GM21737 (cell line): Measurements from ENCODE around the gene CCR3.

Experiments used
- ATAC-seq: cut with Tn5 transposase; IDR thresholded peaks from one replicate; pipeline ENCODE4 v1.9.1; 2021; ENCODE audit warnings: mild to moderate bottlenecking, moderate library complexity; ENCODE audit not compliant: unreplicated experiment

The CCR3 gene

DNA sequence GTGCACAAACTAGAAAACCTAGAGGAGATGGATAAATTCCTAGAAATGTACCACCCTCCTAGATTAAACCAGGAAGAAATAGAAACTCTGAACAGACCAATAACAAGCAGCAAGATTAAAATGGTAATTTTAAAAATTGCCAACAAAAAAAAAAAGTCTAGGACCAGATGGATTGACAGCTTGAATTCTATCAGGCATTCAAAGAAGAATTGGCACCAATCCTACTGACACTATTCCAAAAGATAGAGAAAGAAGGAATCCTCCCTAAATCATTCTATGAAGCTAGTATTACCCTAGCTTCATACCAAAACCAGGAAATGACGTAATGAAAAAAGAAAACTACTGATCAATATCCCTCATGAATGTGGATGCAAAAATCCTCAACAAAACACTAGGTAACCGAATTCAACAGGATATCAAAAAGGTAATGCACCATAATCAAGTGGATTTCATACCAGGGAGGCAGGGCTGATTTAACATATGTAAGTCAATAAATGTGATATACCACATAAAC is 24.0 kb upstream of the CCR3 start:
- no peak for ATAC-seq

DNA sequence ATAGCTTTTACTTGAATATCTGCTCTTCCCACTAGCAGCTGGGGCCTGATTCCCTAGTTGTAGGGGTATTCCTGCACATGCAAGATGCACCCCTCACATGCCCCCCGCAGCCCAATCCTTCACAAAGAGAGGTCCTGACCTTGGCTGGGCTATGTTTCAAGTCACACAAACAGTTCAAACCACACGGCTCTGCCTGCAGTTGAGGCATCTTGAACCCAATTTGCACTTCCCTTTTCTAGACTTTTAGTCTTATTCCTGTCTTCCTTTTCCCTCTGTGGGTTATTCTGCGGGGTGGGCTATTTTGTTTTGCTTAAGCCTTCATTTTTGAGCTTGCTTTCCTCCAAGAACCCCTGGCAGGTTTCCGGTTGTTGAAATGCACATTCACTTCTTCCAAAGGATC is 20.9 kb upstream of the CCR3 start:
- no peak for ATAC-seq

DNA sequence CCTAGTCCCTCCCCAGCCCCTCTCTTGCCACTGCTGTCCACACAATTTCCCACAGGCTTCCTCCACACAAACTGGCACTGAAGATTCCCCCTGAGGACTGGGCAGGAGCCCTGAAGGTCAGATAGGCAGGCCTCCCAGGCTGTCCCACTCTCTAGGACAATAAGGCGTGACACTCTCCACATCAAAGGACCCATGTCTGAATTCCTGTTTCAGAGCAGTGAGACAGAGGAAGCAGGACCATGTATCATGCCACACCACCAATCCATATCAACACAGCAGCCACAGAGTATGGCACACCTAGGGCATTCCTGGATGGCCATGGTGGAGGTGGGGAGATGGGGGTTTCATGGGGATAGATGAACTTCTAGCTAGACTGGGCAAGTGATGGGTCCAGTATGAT is 20.3 kb upstream of the CCR3 start:
- no peak for ATAC-seq

DNA sequence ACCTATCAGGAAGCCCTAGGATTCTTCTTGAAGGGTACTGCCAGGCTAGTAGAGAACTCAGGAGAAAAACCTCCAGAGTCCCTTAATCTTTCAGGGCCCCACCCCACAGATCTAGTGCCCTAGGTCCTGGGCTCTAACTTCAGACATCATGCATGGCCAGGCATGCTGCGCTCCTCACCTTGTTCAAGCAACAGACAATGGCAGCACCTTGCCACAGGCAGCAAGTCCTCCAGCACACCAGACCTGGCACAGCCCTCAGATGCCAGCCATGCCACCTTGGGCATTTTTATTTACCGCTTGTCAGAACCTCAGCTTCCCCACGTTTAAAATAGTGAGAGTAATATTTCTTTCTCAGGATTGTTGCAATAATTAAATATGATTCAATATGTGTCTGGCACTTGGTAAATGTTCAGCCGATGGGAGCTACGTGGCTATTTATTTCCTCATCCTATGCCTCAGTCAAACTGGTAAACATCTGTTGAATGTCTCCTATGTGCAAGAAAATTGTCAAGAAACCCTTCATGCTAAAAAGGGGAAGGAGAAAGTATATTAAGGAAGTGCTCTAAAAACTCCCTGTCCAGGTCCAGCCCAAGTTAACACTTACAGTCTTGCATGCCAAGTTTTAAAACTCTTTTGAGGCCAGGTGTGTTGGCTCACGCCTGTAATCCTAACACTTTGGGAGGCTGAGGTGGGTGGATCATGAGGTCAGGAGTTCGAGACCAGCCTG is 19.7 kb upstream of the CCR3 start:
- no peak for ATAC-seq

DNA sequence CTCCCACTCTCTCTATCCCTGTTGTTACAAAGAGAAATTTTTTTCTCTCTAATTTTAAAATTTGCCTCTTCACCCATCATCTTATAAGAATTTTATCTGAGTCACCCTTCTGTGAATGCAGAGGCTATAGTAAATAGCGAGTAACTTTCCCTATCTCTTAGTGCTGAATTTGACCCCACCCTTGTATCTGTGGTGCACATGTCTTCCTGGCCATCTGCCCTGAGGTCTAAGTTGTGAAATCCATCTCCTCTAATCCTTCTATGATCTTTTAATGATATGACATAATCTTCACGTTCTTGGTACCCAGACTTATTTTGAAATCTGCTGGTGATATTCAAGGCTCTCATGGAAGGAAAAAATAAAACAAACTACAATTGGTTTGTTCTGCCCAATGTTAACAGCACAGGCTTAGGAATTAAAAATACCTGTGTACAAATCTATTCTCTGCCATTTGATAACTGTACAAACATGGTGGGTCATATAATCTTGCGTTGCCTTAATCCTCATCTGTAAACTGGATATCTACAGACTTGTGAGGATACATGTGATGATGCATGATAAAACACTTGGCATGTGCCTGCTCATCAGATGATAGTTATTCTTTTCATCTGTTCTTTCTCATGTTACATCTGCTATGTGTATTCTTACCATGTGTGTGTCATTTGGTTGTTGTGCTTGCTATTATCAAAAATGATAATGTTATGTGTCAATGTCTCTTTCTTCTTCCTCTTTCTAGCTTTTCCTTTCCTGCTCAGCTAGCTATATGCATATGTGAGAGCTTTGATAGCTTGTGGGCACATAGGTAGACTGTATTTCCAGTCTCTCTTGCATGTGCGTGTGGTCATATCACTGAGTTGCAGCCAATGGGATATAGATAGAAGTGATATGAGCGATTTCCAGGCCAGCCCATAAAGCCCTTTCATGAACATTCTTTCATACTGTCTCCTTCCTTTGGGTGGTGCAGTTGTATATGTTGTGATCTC is 13.7 kb upstream of the CCR3 start:
- ATAC-seq, result no peak

DNA sequence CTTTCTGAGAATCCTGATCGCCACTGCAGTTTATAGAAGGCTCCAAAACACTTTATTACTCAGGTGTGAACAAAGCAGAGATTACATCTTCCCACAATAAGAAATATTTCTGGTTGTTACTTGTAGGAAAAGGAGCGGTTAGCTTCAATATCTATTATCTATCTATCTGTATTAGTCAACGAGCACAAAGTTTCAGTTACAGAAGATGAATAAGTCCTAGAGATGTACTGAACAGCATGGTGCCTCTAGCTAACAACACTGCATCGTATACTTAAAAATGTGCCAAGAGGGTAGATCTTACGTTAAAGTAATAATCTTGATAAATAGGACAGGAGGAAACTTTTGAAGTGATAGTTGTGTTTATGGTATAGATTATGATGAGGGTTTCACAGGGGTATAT is 10.9 kb upstream of the CCR3 start:
- no peak for ATAC-seq

DNA sequence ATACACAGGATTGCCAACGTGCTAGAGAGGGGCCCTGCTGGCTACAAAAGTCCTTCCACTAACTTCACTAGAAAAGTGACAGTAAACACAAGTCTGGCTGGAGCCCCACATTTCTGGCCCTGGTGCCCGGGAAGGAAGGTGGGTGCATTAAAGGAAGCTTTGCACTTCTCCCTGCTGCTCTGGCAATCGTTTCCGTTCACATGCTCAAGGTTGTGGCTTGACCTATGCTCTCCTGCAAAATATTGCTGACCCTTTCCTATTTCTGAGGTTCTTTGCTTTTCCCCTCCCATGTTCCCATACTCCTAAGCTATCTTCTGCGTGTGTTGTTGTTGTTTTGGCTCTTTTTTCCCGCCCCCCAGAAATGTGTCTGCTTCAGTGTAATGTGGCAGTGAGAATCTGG is 9.1 kb upstream of the CCR3 start:
- ATAC-seq, result no peak

DNA sequence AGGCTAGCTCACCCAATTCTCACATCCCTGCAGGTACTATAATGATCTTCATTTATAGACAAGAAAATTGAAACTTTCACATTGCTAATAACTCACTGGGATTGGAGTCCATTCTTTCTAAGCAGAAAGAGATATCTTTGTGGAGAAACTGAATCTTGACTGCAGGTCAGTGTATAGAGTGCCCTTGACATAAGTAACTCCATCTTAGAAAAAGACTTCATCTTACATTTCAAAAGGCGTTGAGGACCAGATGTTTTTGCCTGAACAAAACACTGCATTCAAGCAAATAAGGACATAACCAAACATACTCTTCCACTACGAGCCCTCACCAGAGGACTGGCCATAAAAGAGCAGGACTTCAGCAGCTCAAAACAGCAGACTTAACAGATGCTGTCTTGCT is 6.8 kb upstream of the CCR3 start:
- ATAC-seq, result no peak

DNA sequence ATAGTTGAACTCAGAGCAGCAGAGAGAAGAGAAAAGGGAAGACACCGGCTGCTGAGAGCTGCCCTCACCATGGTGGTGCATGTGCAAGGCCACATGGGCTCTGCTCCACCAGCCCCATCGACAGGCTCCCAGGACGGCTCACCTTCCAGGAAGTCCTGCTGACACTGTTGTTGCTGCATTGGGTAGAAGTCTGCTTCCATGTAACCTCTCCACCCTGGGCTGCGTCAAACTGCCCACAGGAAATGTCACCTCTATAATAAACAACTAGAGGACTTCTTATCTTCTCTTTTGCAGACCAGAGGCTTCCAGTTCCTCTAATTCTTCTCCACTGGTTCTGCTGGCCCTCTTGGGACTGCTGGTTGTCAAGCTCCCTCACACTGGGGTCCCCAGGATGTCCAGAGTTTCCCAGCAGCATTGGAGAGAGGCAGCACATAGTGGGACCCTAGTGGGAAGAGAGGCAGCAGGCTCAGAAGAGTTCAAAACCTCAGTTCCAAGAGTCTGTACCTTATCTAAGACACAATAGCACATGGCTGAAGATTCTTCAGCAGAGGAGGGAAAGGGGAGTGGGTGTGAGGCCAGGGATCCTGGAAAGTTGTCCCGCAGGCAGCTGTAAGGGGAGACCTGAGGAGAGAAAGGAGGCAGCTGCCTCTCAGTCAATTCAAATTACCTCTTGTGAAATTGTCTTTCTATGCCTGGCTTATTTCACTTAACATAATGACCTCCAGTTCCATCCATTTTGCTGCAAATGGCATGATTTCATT is 5.8 kb upstream of the CCR3 start:
- ATAC-seq, result no peak

DNA sequence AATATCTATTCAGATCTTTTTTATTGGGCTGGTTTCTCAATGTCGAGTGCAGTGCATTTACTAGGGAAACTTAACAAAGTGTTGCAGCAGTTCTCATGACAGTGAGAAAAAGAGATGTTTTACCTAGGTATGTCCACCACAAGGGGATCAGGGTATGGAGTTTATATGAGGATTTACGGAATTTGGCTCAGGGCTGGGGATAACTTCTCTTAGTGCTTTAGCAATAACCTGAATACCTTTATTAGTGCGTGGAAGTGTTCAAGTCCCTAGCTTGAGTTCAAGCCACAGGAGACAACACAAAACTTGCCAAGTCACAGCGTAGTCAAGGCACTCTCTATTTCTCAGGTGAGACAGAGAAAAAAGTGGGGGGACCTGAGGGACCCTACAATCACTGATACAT is 3.9 kb upstream of the CCR3 start:
- no peak for ATAC-seq

DNA sequence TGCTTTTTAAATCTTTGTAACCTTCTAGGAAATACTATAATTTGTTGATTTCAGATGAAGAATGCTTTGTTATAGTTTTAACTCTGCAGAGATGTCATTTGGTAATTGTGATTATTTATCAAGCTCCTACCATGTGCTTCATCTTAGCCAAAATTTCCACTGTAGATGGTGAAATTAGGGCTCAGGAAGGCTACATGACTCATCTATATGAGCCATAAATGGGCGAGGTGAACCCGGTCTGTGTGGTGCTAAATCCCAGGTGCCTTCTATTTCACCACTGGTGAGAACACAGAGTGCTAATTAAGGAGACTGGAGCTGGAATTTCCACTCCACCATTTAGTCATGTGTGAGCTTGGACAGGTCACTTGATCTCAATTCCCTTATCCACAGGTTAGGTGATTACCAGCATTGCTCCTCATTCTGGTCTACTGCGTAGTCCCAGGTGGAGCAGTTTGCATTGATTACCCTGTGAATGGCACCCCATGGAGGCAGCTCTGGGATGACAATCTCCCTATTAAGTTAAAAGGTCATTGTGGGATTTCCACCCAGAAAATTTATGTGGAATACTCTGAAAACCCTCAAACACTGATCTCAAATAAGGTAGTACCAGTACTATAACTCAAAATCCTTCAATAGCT is 2.8 kb upstream of the CCR3 start:
- ATAC-seq, result no peak

DNA sequence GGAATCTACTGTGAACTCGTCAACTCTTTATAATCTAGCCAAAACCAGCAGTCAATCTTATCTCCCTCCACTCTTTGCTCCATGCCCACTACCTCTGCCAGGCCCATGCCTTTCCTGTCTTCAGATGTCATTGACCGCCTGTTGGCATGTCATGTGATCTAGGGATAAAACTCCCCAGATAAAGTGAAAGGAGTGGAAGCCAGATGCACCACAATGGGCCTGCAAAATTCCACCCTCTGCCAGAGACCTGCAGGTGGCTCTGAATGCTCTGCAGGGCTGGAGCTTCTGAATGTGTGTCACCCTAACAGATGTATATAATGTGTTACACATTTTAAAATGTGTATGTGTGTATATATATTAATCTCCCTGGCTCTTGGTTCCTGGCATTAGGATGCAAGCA is 2.3 kb upstream of the CCR3 start:
- no peak for ATAC-seq

DNA sequence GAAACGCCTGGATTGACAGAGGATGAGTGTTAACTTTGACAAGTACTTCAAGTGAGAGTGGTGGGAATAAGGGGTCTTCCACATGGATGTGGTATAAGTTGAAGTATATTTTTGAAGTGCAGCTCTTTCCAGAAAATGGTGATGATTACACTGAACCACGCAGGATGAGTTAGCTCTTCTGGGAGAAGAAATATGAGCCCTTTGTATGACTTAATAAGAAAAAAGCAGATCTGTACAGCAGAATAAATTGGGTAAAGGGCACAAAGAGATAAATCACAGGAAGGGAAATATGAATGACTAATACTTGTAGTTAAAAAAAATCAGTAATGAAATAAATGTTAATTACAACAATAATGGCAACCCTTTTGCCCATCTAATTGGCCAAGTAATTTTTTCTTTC is 1.3 kb downstream of the CCR3 start:
- ATAC-seq, result no peak

DNA sequence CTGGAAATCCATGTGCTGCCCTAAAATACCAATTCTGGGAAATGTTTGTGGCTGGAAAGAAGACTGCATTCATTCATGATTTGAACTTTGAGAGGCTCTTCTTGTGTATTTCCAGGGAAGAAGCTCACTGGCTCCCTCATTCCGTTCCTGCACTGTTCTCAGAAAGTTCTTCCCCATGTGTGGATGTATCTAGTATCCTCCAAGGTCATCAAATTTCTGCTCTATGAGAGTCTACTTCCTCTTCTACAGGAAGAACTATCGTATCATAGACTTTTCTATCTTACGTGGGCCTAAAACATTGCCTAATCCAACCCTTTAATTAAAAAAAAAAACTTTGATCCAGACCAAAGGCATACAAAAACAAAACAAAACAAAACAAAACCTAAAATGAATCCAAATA is 2.9 kb downstream of the CCR3 start:
- ATAC-seq, result no peak

DNA sequence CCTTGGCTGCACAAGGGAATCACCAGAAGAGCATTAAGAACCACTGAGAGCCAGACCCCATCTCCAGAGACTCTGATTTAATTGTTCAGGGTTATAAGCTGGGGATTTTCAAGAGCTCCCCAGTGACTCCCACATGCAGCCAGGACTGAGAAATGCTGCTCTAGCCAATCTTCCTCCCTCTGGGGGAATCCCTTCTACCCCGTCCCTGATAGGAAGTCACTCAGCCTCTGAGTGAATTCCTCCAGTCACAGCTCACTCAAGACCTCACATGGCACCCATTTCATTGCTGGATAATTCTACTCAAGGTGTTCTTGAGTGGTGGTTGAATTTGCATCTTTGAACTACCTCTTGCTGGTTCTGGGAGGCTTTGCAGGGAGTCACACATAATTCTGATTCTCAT is 10.7 kb downstream of the CCR3 start:
- ATAC-seq, result no peak

DNA sequence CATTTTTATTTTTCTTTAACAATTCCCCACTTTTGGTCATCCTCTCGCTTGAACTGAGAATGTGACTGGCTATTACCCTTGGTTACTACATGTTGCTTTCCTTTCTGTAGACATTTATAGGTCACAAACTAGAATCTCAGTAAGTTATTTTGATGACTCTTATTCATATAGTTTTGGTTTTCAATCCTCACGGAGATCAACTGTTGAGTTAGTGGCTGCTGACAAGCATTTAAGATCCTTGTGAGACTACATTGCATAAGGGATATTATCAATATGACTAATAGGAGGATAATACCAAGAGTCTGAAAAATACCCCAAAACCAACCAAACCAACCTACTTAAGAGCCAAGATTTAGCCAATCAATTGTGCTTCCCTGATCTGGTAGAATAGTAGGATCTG is 16.3 kb downstream of the CCR3 start:
- ATAC-seq, result no peak

DNA sequence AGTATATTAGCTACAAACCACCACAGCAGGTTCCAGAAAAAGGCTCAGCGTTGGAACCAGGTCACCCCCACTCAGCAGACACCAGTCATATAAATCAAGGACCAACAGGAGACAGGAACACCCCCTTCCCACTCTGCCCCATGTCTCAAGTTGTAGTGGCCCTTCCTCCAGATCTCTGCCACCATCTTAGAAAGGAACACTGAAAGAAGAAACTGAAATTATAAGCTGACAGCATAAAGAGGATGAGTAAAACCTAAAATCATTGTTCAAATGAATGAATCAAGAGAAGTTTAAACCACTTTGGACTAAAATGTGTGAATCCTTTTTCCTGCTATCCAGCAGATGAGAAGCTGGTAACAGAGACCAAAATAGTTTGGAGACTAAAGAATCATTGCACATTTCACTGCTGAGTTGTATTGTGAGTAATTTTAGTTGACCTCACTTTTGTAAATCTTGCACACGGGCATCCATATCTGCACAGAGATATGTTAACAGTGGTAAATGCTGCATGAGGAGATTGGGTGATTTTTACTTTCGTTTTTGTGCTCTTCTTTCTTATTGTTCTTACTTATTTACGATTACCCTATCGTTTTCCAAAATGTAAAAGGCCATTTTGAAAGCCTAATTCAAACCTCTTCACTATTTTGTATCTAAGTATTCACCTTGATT is 19.8 kb downstream of the CCR3 start:
- no peak for ATAC-seq

DNA sequence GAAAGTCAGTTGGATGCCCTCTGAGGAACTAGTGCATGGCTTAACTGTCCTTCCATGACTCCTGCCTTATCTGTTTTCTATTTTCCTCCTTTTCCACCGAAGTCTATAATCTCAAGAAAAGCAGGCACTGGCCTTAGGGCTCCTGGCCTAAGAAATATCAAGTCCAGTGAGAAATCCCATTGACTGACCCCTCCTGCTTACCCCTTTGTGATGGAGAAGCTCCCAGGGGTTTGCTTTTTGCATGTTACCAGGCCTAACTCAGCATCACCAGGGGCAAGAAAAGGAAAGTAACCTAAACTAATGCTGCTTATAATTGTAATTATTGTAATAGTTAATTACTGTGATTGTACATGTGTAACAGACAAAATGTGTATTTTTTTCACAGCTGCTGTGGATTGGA is 21.7 kb downstream of the CCR3 start:
- ATAC-seq, result no peak

DNA sequence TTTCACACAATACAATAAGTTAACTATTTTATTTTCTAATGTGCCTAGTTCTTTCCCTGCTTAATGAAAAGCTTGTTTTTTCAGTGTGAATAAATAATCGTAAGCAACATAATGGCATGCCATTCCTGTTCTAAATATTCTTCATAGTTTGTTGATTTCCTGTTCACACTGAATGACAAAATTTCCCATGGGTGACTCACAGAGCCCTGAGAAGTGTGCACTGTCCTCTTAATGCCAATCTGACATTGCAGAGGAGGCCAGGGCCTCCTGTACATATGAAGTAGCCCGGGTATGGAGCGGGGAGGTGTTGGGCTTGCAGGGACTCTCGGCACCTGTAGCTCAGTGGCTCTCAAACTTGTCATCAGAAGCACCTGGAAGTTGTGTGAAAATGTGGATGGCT is 24.3 kb downstream of the CCR3 start:
- ATAC-seq, result no peak

DNA sequence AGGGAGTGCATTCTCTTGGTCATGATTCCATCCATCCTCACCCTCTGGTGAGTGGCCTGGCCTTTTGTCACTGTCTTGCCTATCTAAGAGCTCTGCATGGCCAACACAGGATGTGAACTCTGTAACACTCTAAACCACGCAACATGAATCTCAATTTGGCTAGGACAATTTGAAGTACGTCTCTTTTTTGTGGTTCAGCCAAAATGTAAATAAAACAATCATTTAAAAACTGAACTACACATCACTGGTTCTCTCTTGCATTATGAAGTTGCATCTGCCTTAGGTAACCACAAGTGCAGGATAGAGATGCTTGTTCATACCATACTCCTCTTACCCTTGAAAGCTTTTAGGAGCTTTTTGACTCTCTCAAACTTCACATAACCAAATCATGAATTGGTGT is 27.3 kb downstream of the CCR3 start:
- ATAC-seq, result no peak
